Osteoblast (primary cell): ENCODE results near the gene ADARB2. TPM values are rescaled to one million over a fixed set of nuclear protein-coding genes. Genes with fewer than 3 reads are reported as not detected.
A peak's percentile ranks its signal among the peaks of the same experiment; 100 is the strongest.

Experiments
- DNase-seq: peaks from one replicate; pipeline ENCODE4 v3.0.0; 2011; ENCODE audit warnings: low spot score, mixed read lengths; ENCODE audit not compliant: insufficient read length; ENCODE audit errors: missing footprints
- H2AFZ ChIP-seq: 2 replicates; pipeline ENCODE4 v1.6.0; 2011; ENCODE audit warnings: mild to moderate bottlenecking, low read length
- H3K27ac ChIP-seq: 2 replicates; pipeline ENCODE4 v1.5.1; 2011; ENCODE audit warnings: mild to moderate bottlenecking, low read depth, low read length, moderate library complexity
- H3K27me3 ChIP-seq: 2 replicates; pipeline ENCODE4 v1.6.0; 2012; ENCODE audit warnings: mild to moderate bottlenecking, control low read depth, inconsistent platforms, low read length, moderate library complexity; ENCODE audit not compliant: insufficient read depth
- H3K36me3 ChIP-seq: 2 replicates; pipeline ENCODE4 v1.5.1; 2011; ENCODE audit warnings: mild to moderate bottlenecking, low read length, control low read depth, moderate library complexity; ENCODE audit not compliant: insufficient read depth
- H3K4me1 ChIP-seq: 2 replicates; pipeline ENCODE4 v1.5.1; 2011; ENCODE audit warnings: mild to moderate bottlenecking, low read length, control low read depth, moderate library complexity; ENCODE audit not compliant: insufficient read depth
- H3K4me2 ChIP-seq: 2 replicates; pipeline ENCODE4 v1.6.0; 2011; ENCODE audit warnings: mild to moderate bottlenecking, low read length; ENCODE audit not compliant: insufficient read depth
- H3K4me3 ChIP-seq: fragments of 200-600 bp; sonication (generic); 3 replicates; pipeline ENCODE4 v1.5.1; 2012; ENCODE audit warnings: mild to moderate bottlenecking, low read length, inconsistent platforms; ENCODE audit not compliant: insufficient read depth
- H3K79me2 ChIP-seq: 2 replicates; pipeline ENCODE4 v1.6.0; 2012; ENCODE audit warnings: mild to moderate bottlenecking, low read length, control low read depth, inconsistent platforms; ENCODE audit not compliant: insufficient read depth
- H3K9me3 ChIP-seq: 2 replicates; pipeline ENCODE4 v1.5.1; 2011; ENCODE audit warnings: low read depth, low read length, control low read depth
- H4K20me1 ChIP-seq: 2 replicates; pipeline ENCODE4 v1.6.0; 2012; ENCODE audit warnings: mild to moderate bottlenecking, low read length, control low read depth; ENCODE audit not compliant: insufficient read depth
- CTCF ChIP-seq: IDR thresholded peaks from 2 replicates; pipeline ENCODE4 v1.5.1; 2011; ENCODE audit warnings: mild to moderate bottlenecking, low read depth, low read length, moderate library complexity; ENCODE audit errors: extremely low read depth
- total RNA-seq: library from RNA; depleted of rRNA; stranded (reverse); fragments of >200 nt; gene quantifications from 2 replicates; pipeline ENCODE4 v1.2.3, GENCODE V29; 2012

ADARB2 gene
- total RNA-seq, 1 donor: not detected

GRCh38 chr10:1571587-1572237 is 165.6 kb downstream of the ADARB2 start:
- no peaks in the 10 kb centered on the region for H3K4me1 ChIP-seq
- peaks cover 2% of the 10 kb centered on the region for H3K9me3 ChIP-seq

GRCh38 chr10:1570416-1571051 is 166.8 kb downstream of the ADARB2 start:
- H3K4me3 ChIP-seq: no peak overlapping the region
- H3K27ac ChIP-seq: no peak overlapping the region
- no peaks in the 10 kb centered on the region for H3K27me3 ChIP-seq
- H3K4me2 ChIP-seq: no peak overlapping the region
- no peak overlapping the region for H2AFZ ChIP-seq
- no peaks in the 10 kb centered on the region for H3K36me3 ChIP-seq
- no peak for TF ChIP-seq CTCF
- DNase-seq: no peak
- H4K20me1 ChIP-seq: no peaks in the 10 kb centered on the region
- peaks cover 2% of the 10 kb centered on the region for H3K9me3 ChIP-seq
- no peaks in the 10 kb centered on the region for H3K79me2 ChIP-seq
- H3K4me1 ChIP-seq: no peaks in the 10 kb centered on the region

More at GRCh38 chr10:1571587-1572237, 165.6 kb downstream of the ADARB2 start:
- Histone ChIP-seq H3K79me2 (no peaks in the 10 kb centered on the region), H4K20me1 (no peaks in the 10 kb centered on the region), H2AFZ (no peak overlapping the region), H3K27ac (no peak overlapping the region), H3K4me2 (no peak overlapping the region), H3K27me3 (no peaks in the 10 kb centered on the region), H3K4me3 (no peak overlapping the region), H3K36me3 (no peaks in the 10 kb centered on the region)
- TF ChIP-seq CTCF: no peak
- peak; percentile 36 for DNase-seq

- Histone ChIP-seq H3K4me2 (no peak overlapping the region), H3K4me1 (no peaks in the 10 kb centered on the region), H3K27ac (no peak overlapping the region), H3K27me3 (no peaks in the 10 kb centered on the region), H2AFZ (no peak overlapping the region), H3K9me3 (peaks cover 2% of the 10 kb centered on the region), H4K20me1 (no peaks in the 10 kb centered on the region), H3K79me2 (no peaks in the 10 kb centered on the region), H3K4me3 (no peak overlapping the region), H3K36me3 (no peaks in the 10 kb centered on the region)
- TF ChIP-seq CTCF: no peak
- DNase-seq: no peak
Observed at GRCh38 chr10:1569208-1569607, 168.1 kb downstream of the ADARB2 start.

GRCh38 chr10:1567742-1568495 is 169.4 kb downstream of the ADARB2 start:
- no peaks in the 10 kb centered on the region for H3K27me3 ChIP-seq
- DNase-seq: peak; percentile 83
- no peaks in the 10 kb centered on the region for H3K36me3 ChIP-seq
- H3K79me2 ChIP-seq: no peaks in the 10 kb centered on the region
- H3K9me3 ChIP-seq: peaks cover 2% of the 10 kb centered on the region
- no peak overlapping the region for H3K4me3 ChIP-seq
- no peak overlapping the region for H2AFZ ChIP-seq
- no peak overlapping the region for H3K27ac ChIP-seq
- H3K4me2 ChIP-seq: no peak overlapping the region
- H4K20me1 ChIP-seq: no peaks in the 10 kb centered on the region
- H3K4me1 ChIP-seq: no peaks in the 10 kb centered on the region
- no peak for TF ChIP-seq CTCF
